GM21737 (cell line): ENCODE data around the gene ERCC5.

Experiments
- ATAC-seq: cut with Tn5 transposase; IDR thresholded peaks from one replicate; pipeline ENCODE4 v1.9.1; 2021; ENCODE audit warnings: mild to moderate bottlenecking, moderate library complexity; ENCODE audit not compliant: unreplicated experiment

The ERCC5 gene

DNA sequence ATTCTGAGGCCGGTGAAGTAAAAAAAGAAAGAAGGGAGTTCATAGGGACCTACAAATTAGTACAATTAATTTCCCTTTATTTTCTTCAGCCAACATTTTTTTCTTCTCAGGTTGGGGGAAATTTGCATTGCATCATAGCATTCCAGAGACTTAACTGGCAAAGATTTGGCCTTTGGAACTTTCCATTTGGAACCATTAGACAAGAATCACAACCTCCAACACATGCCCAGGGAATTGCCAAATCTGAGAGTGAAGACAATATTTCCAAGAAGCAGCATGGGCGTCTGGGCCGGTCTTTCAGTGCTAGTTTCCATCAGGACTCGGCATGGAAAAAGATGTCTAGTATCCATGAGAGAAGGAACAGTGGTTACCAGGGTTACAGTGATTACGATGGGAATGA, 6.4 kb upstream of the ERCC5 start:
- ATAC-seq, result no peak

- ATAC-seq, result peak; percentile 12
These were observed 573 bp upstream of the ERCC5 start for GRCh38 chr13:102845289-102845629.

DNA sequence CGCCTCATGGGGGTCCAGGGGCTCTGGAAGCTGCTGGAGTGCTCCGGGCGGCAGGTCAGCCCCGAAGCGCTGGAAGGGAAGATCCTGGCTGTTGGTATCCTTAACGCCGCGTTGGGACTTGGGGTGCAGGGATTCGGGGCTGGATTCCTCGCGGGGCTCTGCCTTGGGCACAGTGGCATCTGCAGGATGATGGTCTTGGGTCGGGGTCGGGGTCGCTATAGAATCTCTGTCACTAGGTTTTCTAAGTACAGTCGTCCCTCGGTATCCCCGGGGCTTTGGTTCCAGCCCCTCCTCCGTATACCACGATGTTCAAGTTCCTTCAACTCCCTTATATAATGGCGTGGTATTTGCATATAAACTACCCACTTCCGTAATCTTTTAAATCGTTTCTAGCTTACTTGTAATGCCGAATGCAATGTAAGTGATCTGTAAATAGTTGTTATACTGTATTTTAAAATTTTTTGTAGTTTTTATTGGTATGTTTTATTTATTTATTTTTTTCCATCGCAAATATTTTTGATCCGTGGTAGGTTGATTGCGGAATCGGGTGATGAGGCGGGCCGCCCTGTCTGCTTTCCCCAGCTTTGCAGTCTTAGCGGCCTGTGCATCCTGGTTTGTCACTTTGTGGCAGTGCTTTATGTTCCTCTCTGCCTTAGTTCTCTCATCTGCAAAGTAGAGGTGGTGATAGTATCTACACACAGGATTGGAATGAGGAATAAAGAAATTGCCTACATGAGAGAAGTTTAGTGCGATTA, 606 bp downstream of the ERCC5 start:
- peak; percentile 34 for ATAC-seq

- ATAC-seq, result no peak
These were observed 1.7 kb downstream of the ERCC5 start for GRCh38 chr13:102847272-102848234.

DNA sequence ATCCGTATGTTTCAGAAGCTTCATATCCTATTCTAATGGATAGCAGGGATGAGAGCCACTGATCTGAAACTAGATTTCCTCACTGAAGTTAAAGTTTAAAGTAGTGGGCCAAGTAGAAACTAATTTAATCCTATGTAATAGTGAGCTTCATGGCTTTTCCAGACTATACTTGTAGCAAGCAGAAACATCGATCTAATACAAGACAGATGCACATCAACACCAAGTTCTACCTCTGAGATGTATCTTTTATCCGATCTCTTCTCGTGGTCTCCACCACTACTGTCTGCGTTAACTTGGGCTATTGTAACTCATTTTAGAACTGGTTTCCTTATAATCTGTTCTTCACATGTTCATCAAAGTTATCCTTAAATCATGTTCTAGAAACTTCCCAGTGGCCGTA, 3.1 kb downstream of the ERCC5 start:
- ATAC-seq, result no peak

- no peak for ATAC-seq
These were observed 6.7 kb downstream of the ERCC5 start for GRCh38 chr13:102852556-102852955.

GRCh38 chr13:102854675-102855074, 8.8 kb downstream of the ERCC5 start:
- ATAC-seq, result no peak

- ATAC-seq, result no peak
These were observed 10.7 kb downstream of the ERCC5 start for GRCh38 chr13:102856557-102856956.

DNA sequence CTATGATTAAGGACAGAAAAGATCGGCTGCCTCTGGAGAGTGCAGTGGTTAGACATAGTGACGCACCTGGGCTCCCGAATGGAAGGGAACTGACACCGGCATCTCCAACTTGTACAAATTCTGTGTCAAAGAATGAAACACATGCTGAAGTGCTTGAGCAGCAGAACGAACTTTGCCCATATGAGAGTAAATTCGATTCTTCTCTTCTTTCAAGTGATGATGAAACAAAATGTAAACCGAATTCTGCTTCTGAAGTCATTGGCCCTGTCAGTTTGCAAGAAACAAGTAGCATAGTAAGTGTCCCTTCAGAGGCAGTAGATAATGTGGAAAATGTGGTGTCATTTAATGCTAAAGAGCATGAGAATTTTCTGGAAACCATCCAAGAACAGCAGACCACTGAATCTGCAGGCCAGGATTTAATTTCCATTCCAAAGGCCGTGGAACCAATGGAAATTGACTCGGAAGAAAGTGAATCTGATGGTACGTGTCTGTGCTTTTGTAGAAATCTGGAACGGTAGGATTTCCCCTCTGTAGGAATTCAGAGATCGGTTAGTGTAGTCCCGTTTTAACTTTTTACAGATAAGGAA, 16.9 kb downstream of the ERCC5 start:
- no peak for ATAC-seq

GRCh38 chr13:102863590-102863989, 17.8 kb downstream of the ERCC5 start:
- no peak for ATAC-seq

- ATAC-seq, result no peak
These were observed 22.6 kb downstream of the ERCC5 start for GRCh38 chr13:102868366-102868936.

DNA sequence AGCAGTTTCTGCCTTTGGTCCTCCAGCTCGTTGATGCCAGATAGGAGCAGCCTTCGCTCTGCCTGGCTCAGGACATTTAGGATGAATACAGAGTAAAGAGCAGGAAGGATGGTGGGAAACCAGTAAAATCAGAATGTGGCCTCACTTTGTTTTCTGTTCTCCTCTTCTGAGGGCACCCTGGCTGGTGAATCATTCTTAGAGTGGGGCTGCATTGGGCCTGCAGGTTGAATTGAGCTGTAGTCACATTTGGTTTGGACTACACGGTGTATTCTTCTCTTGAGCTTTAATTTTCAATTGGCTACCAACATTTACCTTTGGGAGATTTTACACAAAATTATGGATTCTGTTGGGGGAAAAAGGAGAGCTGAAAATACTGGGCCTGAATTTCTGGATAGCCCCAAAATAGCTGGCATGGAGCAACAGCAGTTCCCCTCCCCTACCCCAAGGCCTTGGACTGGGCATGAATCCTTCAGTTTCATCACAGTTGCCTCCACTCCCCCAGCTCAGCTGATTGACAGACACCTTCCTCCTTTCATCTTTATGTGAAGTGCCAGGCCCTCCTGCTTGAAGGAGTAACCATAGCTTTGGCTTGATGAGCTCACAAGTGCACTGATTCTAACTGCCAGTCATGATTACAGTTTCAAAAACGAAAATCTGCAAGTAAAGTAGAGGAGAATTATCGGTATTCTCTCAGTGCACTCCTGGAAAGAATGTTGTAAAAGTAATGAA, 24.3 kb downstream of the ERCC5 start:
- ATAC-seq, result no peak

DNA sequence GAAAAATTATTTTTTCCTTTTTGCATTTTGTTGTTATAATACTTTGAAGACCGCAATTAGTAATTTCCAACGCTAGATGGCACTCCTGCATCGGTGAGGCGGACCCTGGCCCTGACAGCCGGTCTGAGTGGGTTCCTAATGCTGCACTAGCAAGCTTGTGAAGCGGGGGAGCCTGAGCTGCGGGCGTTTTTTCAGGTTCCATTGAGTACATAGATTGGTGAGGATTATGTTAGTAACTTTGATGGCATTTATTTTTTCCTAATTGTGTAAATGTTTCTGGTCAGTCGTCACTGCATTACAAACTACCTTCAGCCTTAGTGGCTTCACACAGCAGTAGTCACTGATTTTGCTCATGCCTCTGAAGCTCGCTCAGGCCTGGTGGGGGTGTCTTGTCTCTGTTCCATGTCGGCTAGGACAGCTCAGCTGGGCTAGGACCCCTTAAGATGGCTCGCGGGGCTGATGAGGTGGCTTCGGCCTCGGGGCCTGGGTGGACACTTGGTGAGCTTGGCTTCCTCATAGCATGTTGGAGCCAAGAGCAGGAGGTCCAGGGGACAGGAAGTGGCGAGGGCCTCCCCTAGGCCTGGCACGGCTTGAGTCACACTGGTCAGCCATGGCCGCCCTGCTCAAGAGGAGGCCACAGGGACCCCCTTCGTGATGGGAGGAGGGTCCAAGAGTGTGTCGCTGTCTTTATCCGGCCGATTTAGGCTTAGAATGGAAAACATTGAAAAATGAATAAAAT, 25.0 kb downstream of the ERCC5 start:
- peak; percentile 84 for ATAC-seq

- ATAC-seq, result no peak
These were observed 26.3 kb downstream of the ERCC5 start for GRCh38 chr13:102872131-102872530.

GRCh38 chr13:102872531-102872930, 26.7 kb downstream of the ERCC5 start:
- no peak for ATAC-seq

- no peak for ATAC-seq
These were observed 27.8 kb downstream of the ERCC5 start for GRCh38 chr13:102873653-102874052.

DNA sequence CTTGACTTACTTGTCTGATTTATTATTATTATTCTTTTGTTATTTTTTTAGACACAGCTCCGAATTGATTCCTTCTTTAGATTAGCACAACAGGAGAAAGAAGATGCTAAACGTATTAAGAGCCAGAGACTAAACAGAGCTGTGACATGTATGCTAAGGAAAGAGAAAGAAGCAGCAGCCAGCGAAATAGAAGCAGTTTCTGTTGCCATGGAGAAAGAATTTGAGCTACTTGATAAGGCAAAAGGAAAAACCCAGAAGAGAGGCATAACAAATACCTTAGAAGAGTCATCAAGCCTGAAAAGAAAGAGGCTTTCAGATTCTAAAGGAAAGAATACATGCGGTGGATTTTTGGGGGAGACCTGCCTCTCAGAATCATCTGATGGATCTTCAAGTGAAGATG, 29.4 kb downstream of the ERCC5 start:
- no peak for ATAC-seq

- no peak for ATAC-seq
These were observed 31.5 kb downstream of the ERCC5 start for GRCh38 chr13:102877303-102877702.

GRCh38 chr13:102878481-102878880, 32.6 kb downstream of the ERCC5 start:
- ATAC-seq, result no peak
